NCI-H2107 treated with DMSO at 0.1 percent for 48 hours (cell line): ENCODE measurements around the gene DIDO1.

Experiments
- DNase-seq: peaks from one replicate; lab custom pipeline; 2025; ENCODE audit not compliant: unreplicated experiment; lab: John Stamatoyannopoulos, UW

The DIDO1 gene

GRCh38 chr20:62911701-62912280, 14.5 kb downstream of the DIDO1 start:
- no peak for DNase-seq

DNA sequence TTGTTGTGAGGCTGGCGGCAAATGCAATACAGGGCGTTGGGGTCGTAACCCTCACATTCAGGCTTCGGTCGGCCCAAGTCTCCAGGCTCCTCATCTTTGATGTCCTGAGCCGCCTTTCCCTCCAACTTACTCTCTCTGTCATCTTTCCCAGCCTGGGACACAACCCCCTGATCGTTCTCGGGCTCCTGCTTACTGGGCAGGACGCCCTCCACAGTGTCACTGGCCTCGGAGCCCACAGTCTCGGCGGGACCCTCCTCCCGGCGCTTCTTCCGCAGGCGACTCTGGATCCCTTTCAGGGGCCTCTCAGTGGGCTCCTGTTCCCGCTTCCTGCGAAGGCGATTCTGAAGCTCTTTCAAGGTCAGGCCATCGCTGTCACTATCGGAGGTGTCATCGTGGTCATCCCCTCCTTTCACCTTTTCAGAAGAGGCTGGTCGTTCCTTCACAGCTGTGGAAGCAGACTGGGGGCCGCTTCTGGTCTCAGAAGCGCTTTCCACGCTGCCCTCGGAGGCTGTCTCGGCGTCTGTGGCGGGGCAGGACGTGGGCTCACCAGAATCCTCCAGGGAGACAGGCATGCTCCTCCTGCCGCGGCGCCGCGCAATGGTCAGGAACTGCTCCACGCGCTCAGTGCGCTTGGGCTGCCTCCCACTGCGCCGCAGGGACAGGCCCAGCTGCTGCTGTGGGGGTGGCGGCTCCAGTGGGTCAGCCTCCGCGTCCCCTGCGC, 15.4 kb downstream of the DIDO1 start:
- DNase-seq: no peak

DNA sequence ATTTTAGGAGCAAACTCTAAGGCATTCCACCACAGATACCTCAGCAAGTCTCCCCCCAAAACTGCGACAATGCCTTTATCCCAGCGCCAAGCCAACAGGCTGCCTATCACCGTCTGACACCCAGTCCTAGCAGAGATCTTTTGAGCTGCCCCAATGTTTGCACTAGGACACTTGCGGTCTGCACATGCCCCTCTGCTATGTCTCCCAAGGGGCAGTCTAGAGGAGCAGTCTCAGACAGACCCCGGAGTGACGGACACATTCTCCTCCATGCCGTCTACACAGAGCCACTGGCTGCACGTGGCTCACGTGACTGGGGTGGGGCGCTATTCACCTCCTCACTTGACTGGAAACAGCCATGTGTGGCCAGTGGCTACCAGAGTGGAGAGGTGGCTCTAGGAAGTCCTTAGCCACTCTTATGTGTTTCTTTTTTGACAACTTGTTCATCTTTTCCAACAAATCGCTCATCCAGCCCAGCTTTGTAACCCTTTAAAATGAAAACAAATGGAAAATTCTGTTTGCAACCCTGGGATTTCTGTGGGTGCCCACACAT, 16.0 kb downstream of the DIDO1 start:
- no peak for DNase-seq

DNA sequence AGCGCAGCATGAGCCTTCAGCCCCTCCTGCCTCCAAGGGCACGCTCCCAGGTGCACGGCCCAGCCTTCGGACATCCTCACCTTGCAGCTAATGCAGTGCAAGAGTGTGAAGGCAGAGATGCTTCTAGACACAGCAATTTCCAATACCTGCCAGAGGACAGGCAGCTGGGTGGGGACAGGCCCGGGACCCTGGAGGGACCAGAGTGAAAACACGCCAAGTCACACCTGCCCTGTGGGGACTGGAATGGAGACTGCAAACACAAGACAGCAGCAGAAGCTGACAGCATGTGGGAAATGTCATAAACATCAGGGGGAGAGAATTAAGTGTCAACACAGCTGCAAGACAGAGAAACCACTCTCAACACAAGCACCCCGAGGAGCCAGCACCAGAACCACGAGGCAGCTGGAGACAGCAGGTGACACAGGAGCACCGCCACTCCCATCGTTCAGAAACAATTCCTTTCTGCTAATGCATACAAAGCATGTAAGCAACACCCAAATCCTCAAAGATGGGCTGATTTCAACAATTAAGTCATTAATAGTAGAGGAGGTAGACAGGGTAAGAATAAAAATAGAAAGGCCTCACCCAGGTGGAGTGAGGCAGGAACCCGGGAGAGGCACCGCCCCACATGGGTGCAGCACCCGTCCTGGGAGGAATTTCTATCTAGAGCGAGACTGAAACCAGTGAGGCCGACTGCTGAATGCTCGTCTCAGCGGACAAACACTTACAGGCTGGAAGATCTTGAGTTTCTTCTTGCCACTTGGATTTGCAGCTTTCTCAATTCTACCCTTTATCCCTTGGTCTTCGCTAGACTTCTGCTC, 17.1 kb downstream of the DIDO1 start:
- DNase-seq: peak; percentile 93

- DNase-seq: no peak
Measured at GRCh38 chr20:62907384-62908317, 18.7 kb downstream of the DIDO1 start.

DNA sequence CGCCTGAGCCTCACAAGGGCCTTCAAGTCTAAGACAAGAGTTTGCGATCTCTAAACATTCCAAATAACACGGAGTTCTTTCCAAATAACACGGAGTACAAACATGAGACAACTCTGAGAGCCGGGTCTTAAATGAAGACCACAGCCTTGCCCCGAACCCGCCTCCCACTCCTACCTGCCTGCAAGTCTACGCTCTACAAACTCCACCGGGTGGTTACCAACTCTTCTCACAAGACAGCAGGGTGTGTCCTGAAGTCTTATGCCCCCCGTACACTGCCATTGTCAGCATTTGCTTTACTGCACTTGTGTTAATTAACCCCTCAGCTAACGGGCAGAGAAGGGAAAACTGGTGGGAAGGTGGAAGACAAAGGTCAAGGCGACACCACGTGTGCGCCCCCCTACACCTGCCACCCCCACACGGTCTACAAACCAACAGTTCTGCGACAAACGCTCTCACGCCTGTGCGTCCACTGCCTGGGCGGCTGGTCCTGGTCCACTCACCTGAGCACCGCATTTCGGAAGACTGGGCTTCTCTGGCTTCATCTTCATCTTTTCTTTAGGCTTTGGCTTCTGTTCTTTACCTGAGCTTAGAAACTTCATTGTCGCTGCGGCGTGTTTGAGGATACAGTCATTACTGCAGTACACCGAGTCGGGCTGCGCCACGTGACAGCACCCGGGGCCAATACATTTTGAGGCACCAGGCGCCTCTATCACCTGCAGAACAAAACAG, 19.5 kb downstream of the DIDO1 start:
- DNase-seq: no peak

GRCh38 chr20:62906209-62906608, 20.1 kb downstream of the DIDO1 start:
- no peak for DNase-seq

GRCh38 chr20:62905536-62906117, 20.7 kb downstream of the DIDO1 start:
- DNase-seq: no peak

DNA sequence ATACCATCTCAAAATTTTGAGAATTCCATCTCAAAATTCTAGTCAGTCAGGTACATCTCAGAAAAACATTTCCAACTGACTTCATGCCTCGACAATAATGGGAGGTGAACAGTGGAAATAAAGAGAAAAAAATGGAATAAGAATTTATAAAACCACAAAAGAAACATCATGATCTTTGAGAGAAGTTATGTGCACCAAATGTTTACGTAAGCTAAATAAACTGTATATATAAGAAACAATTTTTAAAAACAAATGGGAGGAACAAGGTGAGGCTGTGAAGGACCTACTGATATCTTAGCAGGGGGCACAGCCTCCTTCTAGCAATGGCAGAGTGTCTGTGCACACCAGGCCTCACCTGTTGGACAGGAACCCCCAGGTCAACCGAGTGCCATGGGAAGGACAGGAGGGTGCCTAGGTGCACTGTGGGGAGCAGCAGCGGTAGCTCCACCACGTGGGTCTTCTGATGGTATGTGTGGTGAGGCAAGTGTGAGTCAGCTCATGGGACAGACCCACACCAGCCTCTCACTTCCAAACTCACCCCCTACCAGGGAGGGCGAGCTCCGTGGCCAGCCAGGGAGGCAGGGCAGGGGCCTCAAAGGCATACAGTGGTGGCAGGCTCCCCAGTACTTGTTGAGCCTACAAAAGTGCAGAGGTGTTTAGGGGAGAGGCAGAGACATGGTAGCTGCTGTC, 23.2 kb downstream of the DIDO1 start:
- no peak for DNase-seq

DNA sequence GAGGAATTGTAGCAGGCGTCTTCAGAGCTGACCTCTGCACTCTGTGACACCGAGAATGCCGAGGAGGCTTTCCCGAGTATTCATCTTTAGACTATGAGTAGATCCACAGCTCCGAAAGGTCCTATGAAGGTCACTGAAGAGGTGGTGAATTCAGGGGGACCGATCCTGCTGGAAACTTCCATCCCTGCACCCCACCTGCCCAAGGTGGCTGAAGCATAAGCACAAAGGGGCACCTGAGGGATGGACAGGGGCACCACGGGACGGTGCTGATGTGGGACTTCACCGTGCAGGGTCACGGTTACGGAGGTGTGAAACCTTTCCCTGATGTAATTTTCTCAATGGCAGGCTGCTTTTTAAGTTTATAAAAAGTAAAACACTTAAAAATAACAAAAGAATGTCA, 24.4 kb downstream of the DIDO1 start:
- no peak for DNase-seq

DNA sequence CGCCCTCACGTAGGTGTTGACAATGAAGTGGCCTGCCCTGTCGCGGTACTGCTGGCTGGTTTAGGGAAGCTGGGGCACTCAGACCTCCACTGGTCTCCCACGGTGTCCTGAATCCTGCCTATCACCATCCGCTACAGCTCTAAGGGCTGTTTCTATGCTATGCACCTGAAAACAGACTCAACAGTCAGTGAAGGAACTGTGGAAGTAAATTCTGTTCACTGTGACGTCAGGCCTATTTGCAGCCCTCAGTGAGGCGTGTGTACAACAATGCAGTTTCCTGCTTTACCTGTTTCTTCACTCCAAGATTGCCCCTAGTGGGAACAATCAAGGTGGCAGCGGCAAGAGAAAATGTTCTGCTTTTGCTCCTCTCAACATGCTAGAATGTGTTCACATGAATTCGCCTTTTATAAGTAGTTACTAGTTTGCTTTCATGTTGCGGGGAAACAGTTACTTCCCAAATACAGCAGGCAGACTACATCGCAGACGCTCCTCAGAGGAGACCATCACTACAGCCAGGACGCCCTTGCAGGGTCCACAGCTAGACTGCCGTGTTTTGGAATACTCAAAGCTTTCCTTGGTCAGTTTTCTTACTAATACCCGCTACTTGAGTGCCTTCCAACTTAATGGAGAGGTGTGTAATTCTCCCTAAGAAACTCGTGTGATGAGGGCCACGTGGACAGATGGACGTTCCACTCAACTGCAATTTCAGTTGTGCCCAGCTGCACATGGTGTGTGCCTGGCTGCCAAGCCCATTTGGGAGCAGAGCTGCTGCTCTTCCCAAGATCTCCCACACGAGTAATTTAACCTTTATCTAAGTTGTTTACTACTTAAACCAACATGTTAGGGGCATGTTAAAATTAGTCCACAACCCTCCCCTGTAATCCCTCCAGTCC, 25.4 kb downstream of the DIDO1 start:
- peak; percentile 31 for DNase-seq

DNA sequence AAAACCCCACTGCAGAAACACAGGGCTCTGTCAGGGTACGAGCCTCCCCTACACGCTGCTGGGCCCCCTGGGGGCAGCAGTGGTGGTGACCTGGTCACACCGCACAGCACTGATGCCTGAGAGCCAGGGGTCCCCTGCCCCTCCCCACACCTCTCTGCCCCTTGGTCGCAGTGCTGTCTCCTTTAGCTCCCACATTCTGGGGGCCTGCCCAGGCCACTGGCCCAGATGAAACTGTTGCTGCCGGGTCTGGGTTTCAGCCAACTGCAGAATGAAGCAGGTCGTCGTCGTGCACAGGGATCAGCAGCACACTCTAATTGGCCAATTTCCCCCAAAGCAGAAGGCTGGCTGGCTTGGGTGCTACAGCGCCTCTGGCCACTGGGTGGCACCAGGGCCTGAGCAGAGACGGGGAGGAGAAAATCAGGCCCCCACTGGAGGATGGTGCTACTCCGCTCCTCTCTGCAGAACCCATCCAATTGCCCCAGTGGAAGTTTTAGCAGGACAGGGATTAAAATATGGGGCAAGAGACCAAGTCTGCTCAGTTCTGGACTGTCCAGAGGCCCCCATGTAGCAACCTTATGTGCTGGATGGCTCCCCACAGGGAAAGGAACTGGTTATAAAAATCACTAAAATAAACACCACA, 26.1 kb downstream of the DIDO1 start:
- DNase-seq: peak; percentile 72

GRCh38 chr20:62899633-62900051, 26.7 kb downstream of the DIDO1 start:
- DNase-seq: peak; percentile 39

- DNase-seq: peak; percentile 87
Measured at GRCh38 chr20:62898970-62899632, 27.2 kb downstream of the DIDO1 start.

DNA sequence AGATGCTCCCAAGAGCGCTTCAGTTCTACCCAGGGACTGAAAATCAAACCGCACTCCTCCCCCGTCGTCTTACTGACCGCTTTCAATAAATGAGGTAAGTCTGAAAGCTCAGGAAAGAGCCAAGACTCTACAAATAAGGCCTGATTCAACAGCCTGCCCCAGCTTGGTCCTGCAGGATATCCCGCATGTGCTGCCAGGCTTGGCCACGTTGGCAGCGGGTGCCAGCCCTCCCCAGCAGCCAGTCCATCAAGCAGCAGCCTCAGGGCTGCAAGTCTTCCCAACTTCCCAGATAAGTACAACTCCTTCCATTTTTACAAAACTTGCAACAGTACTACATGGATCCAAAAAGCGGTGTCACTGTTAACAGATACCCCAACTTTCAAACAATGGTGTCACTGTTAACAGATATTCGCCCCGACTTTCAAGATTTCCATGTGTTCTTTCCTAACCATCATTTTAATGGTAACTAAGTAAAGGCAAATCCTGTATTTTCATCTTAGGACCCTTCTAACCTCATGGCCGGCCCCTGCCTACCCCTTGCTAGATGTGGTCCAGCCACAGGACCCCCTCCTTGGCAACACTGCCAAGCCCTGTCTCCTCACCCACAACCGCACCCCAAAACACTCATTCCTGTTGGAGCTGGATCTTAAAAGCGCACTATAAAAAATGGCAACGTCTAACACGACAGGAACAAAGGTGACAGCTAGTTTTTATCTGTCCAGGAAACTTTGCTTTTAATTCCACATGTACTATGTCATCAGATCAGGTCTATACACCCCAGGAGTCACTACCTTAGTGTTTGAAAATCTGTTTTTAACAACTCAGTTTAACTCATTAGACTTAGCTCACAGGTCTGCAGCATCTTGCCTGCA, 28.0 kb downstream of the DIDO1 start:
- no peak for DNase-seq

- no peak for DNase-seq
Measured at GRCh38 chr20:62897666-62898065, 28.6 kb downstream of the DIDO1 start.
